ENCODE results near the gene GUCD1.

DNA sequence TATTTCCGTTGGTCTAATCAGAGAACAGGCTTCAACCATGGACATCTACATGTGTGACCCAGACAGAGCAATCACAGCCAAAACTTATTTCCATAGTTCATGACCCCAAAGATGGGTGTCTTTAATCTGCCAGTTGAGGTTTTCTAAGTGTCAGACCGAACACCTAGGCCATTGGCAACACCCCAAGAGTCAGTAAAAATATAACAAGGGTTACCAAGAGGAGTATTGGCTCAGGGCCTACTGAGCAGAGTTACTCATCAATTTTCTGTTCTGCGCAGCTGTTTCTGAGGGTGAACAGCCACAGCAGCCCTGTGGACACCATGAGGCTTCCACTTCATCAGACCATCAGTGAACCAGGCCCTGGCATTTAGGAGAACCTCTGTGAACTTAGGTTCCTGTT lies 18.8 kb downstream of the GUCD1 start:
- TF ChIP-seq POLR2A (IDR thresholded peaks at IDR 0.05; ENCODE audit: low read depth, low read length) (no peak), SPI1 (IDR thresholded peaks at IDR 0.05; ENCODE audit: low read depth, low read length) (no peak), TAF1 (IDR thresholded peaks at IDR 0.05; ENCODE audit: low read depth, low read length) (no peak), POLR2AphosphoS5 (IDR thresholded peaks at IDR 0.05; ENCODE audit: low read depth, low read length) (no peak), PAX5 (IDR thresholded peaks at IDR 0.05; ENCODE audit: insufficient read depth, low read length, severe bottlenecking) (no peak)

Measured in GM12891 (cell line).